Psoas muscle (tissue), 8 donors: ENCODE data around the gene WNT3A. TPM values are rescaled to one million over a fixed set of nuclear protein-coding genes. Genes with fewer than 3 reads are reported as not detected.
"Not testable (repeated sequence)": the region's sequence is repeated elsewhere in the genome, so short reads cannot be mapped to it uniquely, and the experiment has no call there.

Source experiments
- ATAC-seq, 4 donors: fragments of 200-7000 bp; cut with Tn5 transposase; one replicate each; pipeline ENCODE4 v1.9.1; 2020; ENCODE audit warnings: moderate library complexity in 3 of 4, mild to moderate bottlenecking in 2 of 4
- DNase-seq, 2 donors: peaks; one replicate each; pipeline ENCODE4 v3.0.0-alpha.2; 2020
- H3K27ac ChIP-seq: fragments of 200-600 bp; one replicate; pipeline ENCODE4 v1.8.0; 2022
- H3K27me3 ChIP-seq, 3 donors: fragments of 200-600 bp in 1 of 3; one replicate each; pipeline versions ENCODE4 v1.6.1 to v1.8.0; 2013 to 2022; ENCODE audit warnings: low read length in 2 of 3, mild to moderate bottlenecking in 2 of 3, moderate library complexity in 1 of 3; ENCODE audit not compliant: insufficient read depth in 3 of 3
- H3K36me3 ChIP-seq, 2 donors: fragments of 200-600 bp in 1 of 2; one replicate each; pipeline versions ENCODE4 v1.6.1 to v1.8.0; 2013 to 2022; ENCODE audit warnings: low read depth in 1 of 2, mild to moderate bottlenecking in 1 of 2, moderate library complexity in 1 of 2; ENCODE audit not compliant: insufficient read depth in 1 of 2
- H3K4me1 ChIP-seq: fragments of 200-600 bp; one replicate; pipeline ENCODE4 v1.8.0; 2022
- H3K4me3 ChIP-seq: fragments of 200-600 bp; one replicate; pipeline ENCODE4 v1.8.0; 2022; ENCODE audit warnings: mild to moderate bottlenecking
- H3K9me3 ChIP-seq: fragments of 200-600 bp; one replicate; pipeline ENCODE4 v1.8.0; 2022
- WGBS, 3 donors: extraction: QIAGEN DNeasy Blood & Tissue Kit; methylation state at CpG; one replicate each; pipeline versions ENCODE4 v1.1.6 to v1.1.7; 2013; 5-methylcytosine and 5-hydroxymethylcytosine counted together
- intact Hi-C, 2 donors: fragments of 100-400 bp; cut with DNase I; formaldehyde crosslinking; loops; one replicate each; pipeline versions ENCODE4 v1.11.0 to v1.14.2; 2022
- polyA plus RNA-seq, 3 donors: library from polyadenylated mRNA; stranded (reverse); fragments of 200-250 nt; gene quantifications; one replicate each; pipeline ENCODE4 v1.2.3, GENCODE V29; 2013
- total RNA-seq, 4 donors: library from RNA; stranded (reverse); fragmentation: NEBNext Ultra II Directional in 2 of 4; extraction: Animal tissue kit (Norgen Biotek cat#: 25700) in 2 of 4; gene quantifications; one replicate each; pipeline versions ENCODE4 v1.2.1 to v1.2.4, GENCODE V29; 2021 to 2023
- donor health status: healthy with polysubstance abuse.
- donor health status: DM: no; HTN: no; CAD: no; lungs with moderate emphysema.
- donor health status: Bipolar disorder and iron deficiency.
- donor health status: healthy.
- donor health status: DM: yes; HTN: yes; CAD: no.
- donor health status: DM: no; HTN: no; CAD: no.
- donor health status: DM: no; HTN: no; CAD: no.
- donor health status: DM: yes; HTN: yes; CAD: no.

Gene WNT3A
- total and polyA plus RNA-seq, 7 donors = not detected

DNA sequence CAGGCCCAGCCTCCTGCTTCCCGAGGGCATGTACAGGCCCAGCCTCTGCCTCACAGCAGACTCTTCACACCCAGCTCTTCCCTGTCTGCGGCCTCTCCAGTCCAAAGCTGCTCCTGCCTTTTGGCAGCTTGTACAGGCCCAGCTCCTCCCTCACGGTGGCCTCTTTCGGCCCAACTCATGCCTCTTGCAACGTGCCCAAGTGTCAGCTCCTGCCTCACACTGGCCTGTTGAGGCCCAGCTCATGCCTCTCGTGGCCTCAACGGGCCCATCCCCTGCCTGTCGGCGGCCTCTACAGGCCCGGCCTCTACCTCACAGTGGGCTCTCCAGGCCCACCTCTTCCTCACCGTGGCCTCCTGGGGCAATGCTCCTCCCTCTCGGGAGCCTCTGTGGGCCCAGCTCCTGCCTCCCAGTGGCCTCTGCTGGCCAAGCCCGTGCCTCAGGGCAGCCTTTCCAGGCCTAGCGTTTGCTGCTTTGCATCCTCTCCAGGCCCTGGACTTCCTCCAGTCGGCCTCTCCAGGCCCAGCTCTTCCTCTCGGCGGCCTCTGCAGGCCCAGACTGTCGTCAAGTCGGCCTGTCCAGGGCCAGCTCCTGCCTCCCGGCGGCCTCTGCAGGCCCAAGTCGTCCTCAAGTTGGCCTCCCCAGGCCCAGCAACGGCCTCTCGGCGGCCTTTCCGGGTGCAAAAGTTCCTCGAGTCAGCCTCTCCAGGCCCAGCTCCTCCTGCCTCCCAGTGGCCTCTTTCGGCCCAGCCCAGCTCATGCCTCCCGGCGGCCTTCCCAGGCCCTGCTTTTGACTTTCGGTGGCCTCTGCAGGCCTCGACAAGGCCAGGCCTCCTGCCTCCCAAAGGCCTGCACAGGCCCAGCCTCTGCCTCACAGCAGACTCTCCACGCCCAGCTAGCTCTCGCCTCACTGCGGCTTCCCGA is 36.5 kb upstream of the WNT3A start:
- 83 to 90% (median 88%) methylated on average over 29 to 36 of the region's 36 CpGs for WGBS, 3 donors
- H3K4me3 ChIP-seq, H3K27ac ChIP-seq, H3K36me3 ChIP-seq, intact Hi-C loops, H3K4me1 ChIP-seq, H3K27me3 ChIP-seq, ATAC-seq, H3K9me3 ChIP-seq: not testable (repeated sequence)
- peak in 1 of 2 donors; percentile 32 for DNase-seq

DNA sequence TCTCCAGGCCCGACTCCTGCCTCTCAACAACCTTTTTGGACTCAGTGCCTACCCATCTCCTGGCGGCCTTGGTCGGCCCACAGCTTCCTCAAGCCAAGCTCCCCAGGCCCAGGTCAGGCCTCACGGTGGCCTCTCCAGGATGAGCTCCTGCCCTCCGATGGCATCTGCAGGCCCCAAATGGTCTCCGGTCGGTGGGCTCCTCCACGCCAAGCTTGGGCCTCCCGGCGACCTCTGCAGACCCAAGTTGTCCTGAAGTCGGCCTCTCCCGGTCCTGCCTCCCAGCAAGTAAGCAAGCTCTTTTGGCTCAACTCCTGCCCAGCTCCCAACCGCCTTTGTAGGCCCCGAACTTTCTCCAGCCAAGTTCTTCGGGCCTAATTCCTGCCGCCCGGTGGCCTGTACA is 35.6 kb upstream of the WNT3A start:
- not testable (repeated sequence) for ATAC-seq

DNA sequence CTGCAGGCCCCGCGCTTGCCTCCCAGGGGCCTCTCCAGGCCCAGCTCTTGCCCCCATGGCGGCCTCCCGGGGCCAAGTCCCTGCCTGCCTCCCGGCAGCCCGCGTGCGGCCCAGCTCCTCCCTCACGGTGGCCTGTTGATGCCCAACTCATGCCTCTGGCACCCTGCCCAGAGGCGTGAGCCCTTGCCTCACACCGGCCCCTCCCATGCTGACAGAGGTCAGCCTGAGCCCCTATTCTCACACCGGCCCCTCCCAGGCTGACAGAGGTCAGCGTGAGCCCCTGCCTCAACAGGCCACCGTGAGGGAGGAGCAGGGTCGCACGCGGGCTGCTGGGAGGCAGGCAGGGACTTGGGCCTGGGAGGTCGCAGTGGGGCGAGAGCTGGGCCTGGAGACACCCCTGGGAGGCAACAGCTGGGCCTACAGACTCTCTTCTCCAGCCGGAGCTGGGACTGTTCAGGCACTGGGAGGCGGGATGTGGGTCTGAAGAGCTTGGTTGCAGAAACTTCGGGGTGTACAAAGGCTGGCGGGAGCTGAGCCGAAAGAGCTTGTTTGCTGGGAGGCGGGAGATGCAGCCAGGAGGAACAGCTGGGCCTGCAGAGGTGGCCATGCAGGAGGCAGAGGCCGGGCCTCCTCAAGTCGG is 35.0 kb upstream of the WNT3A start:
- H3K27ac ChIP-seq, intact Hi-C loops, H3K27me3 ChIP-seq, ATAC-seq, DNase-seq, H3K36me3 ChIP-seq, H3K4me1 ChIP-seq, H3K4me3 ChIP-seq, H3K9me3 ChIP-seq: not testable (repeated sequence)
- WGBS, 3 donors = 64 to 77% (median 76%) methylated on average over 22 to 25 of the region's 27 CpGs

More for the DNA sequence above, 35.6 kb upstream of the WNT3A start:
- H3K27ac ChIP-seq, DNase-seq, H3K4me1 ChIP-seq, H3K27me3 ChIP-seq, H3K4me3 ChIP-seq, intact Hi-C loops, H3K9me3 ChIP-seq, H3K36me3 ChIP-seq: not testable (repeated sequence)
- WGBS, 3 donors = 94 to 99% (median 99%) methylated on average over 8 to 11 of the region's 17 CpGs

DNA sequence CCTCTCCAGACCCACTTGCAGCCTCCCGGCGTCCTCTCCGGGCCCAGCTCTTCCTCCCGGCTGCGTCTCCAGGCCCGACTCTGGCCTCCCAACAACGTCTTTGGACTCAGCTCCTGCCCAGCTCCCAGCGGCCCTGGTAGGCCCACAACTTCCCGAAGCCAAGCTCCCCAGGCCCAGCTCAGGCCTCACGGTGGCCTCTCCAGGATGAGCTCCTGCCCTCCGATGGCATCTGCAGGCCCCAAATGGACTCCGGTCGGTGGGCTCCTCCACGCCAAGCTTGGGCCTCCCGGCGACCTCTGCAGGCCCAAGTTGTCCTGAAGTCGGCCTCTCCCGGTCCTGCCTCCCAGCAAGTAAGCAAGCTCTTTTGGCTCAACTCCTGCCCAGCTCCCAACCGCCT is 34.5 kb upstream of the WNT3A start:
- H3K27me3 ChIP-seq, ATAC-seq, H3K9me3 ChIP-seq, H3K4me1 ChIP-seq, H3K36me3 ChIP-seq, H3K4me3 ChIP-seq, intact Hi-C loops, H3K27ac ChIP-seq, DNase-seq: not testable (repeated sequence)
- 81 to 93% (median 93%) methylated on average over 6 to 16 of the region's 19 CpGs for WGBS, 3 donors

DNA sequence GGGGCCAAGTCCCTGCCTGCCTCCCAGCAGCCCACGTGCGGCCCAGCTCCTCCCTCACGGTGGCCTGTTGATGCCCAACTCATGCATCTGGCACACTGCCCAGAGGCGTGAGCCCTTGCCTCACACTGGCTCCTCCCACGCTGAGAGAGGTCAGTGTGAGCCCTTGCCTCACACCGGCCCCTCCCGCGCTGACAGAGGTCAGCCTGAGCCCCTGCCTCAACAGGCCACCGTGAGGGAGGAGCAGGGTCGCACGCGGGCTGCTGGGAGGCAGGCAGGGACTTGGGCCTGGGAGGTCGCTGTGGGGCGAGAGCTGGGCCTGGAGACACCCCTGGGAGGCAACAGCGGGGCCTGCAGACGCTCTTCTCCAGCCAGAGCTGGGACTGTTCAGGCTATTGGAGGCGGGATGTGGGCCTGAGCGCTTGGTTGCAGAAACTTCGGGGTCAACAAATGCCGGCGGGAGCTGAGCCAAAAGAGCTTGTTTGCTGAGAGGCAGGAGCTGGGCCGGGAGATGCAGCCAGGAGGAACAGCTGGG is 33.9 kb upstream of the WNT3A start:
- H3K27ac ChIP-seq, H3K27me3 ChIP-seq, ATAC-seq, intact Hi-C loops, H3K36me3 ChIP-seq, H3K4me3 ChIP-seq, H3K9me3 ChIP-seq, H3K4me1 ChIP-seq: not testable (repeated sequence)
- 69 to 79% (median 78%) methylated on average over 21 to 22 of the region's 22 CpGs for WGBS, 3 donors
- DNase-seq = peak; percentile 44 to 80

DNA sequence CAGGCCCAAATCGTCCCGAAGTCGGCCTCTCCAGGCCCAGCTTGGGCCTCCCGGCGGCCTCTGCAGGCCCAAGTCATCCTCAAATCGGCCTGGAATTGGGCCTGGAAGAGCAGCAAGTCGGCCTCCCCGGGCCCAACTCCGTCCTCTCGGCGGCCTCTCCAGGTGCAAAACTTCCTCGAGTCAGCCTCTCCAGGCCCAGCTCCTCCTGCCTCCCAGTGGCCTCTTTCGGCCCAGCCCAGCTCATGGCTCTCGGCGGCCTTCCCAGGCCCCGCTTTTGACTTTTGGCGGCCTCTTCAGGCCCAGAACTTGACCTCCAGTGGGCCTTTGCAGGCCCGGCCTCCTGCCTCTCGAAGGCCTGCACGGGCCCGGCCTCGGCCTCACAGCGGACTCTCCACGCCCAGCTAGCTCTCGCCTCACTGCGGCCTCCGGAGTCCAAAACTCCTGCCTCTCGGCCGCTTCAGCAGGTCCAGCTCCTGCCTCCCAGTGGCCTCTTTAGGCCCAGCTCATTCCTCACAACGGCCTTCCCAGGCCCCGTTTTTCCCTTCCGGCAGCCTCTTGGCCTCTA is 33.0 kb upstream of the WNT3A start:
- H3K9me3 ChIP-seq, H3K4me1 ChIP-seq, H3K36me3 ChIP-seq, H3K4me3 ChIP-seq, H3K27ac ChIP-seq, H3K27me3 ChIP-seq, intact Hi-C loops, DNase-seq, ATAC-seq: not testable (repeated sequence)
- WGBS, 3 donors = 88 to 94% (median 93%) methylated on average over 26 to 32 of the region's 32 CpGs

DNA sequence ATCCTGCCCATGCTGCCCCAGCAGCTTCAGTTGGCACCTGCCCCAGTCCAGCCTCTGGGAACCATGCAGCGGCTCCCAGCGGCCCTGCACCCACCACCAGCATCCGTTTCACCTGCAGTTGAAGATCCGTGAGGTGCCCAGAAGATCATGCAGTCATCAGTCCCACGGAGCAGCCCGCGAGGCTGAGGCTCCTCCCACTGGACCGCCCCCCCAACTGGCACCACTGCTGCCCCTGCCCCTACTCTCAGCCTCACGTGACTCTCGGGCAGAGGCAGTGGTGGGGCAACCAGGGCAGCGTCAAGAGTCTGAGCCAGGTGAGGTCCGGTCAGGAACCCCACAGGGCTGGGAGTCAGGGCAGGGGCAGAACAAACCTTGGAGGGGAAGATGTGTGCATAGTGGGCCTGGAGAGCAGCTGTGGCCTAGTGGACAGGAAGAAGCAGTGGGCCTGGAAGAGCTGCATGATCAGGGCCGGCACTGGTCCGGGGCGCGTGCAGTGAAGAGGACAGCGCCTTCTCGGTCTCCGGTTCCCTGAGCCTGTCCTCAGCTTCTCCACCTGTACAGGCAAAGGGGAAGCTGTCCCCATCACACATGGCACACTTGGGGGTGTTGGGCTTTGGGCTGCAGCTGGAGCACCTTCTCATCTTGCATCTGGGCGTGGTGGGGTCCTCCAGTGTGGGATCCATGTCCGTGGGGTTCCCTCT is 31.1 kb upstream of the WNT3A start:
- H3K27me3 ChIP-seq, DNase-seq, ATAC-seq, H3K36me3 ChIP-seq, H3K4me3 ChIP-seq, H3K27ac ChIP-seq, H3K4me1 ChIP-seq, intact Hi-C loops, H3K9me3 ChIP-seq: not testable (repeated sequence)
- 79 to 80% (median 79%) methylated on average over 15 to 17 of the region's 21 CpGs for WGBS, 3 donors
